Heart right ventricle (tissue), 16 donors: ENCODE measurements around the gene ETV2. TPM values are rescaled to one million over a fixed set of nuclear protein-coding genes. Genes with fewer than 3 reads are reported as not detected.

ENCODE experiments used
- ATAC-seq, 8 donors: fragments of 200-7000 bp; cut with Tn5 transposase; one replicate each; pipeline ENCODE4 v1.9.1; 2020; ENCODE audit warnings: mild to moderate bottlenecking in 8 of 8, moderate library complexity in 8 of 8, moderate number of reproducible peaks in 1 of 8
- DNase-seq, 2 donors: peaks; one replicate each; pipeline ENCODE4 v3.0.0-alpha.2; 2020
- H3K27ac ChIP-seq, 10 donors: fragments of 200-600 bp; sonication (generic) in 2 of 10; one replicate each; pipeline versions ENCODE4 v1.5.0 to v1.8.0; 2020 to 2022; ENCODE audit warnings: mild to moderate bottlenecking in 3 of 10
- H3K27me3 ChIP-seq, 7 donors: fragments of 200-600 bp; one replicate each; pipeline ENCODE4 v1.8.0; 2021 to 2022; ENCODE audit warnings: mild to moderate bottlenecking in 2 of 7
- H3K36me3 ChIP-seq, 9 donors: fragments of 200-600 bp; sonication (generic) in 1 of 9; one replicate each; pipeline versions ENCODE4 v1.5.0 to v1.8.0; 2020 to 2022; ENCODE audit warnings: mild to moderate bottlenecking in 2 of 9
- H3K4me1 ChIP-seq, 9 donors: fragments of 200-600 bp; sonication (generic) in 1 of 9; one replicate each; pipeline versions ENCODE4 v1.5.0 to v1.8.0; 2020 to 2022; ENCODE audit warnings: mild to moderate bottlenecking in 4 of 9
- H3K4me3 ChIP-seq, 10 donors: fragments of 200-600 bp; sonication (generic) in 2 of 10; one replicate each; pipeline versions ENCODE4 v1.5.0 to v1.8.0; 2020 to 2022; ENCODE audit warnings: mild to moderate bottlenecking in 7 of 10, moderate library complexity in 2 of 10
- H3K9me3 ChIP-seq, 11 donors: fragments of 200-600 bp in 10 of 11; sonication (generic) in 2 of 11; one replicate each; pipeline versions ENCODE4 v1.5.0 to v1.8.0; 2013 to 2022; ENCODE audit warnings: mild to moderate bottlenecking in 2 of 11, control low read depth in 1 of 11, moderate library complexity in 1 of 11
- CTCF ChIP-seq, 9 donors: fragments of 200-600 bp; sonication (generic) in 2 of 9; IDR thresholded peaks; one replicate each; pipeline versions ENCODE4 v1.5.0 to v1.8.0; 2021 to 2022; ENCODE audit warnings: antibody characterized with exemption in 9 of 9, mild to moderate bottlenecking in 5 of 9, moderate library complexity in 1 of 9
- WGBS, 2 donors: extraction: QIAGEN DNeasy Blood & Tissue Kit; methylation state at CpG; one replicate each; pipeline ENCODE4 v1.1.7; 2013; ENCODE audit warnings: inconsistent platforms in 1 of 2; 5-methylcytosine and 5-hydroxymethylcytosine counted together
- intact Hi-C, 10 donors: fragments of 100-400 bp; cut with DNase I; formaldehyde crosslinking; loops; one replicate each; pipeline versions ENCODE4 v1.11.1 to v1.14.2; 2022
- polyA plus RNA-seq, 2 donors: library from polyadenylated mRNA; stranded (reverse); fragments of 200-250 nt; gene quantifications; one replicate each; pipeline ENCODE4 v1.2.3, GENCODE V29; 2013
- total RNA-seq, 10 donors: library from RNA; stranded (reverse); fragmentation: NEBNext Ultra II Directional in 3 of 10; extraction: Animal tissue kit (Norgen Biotek cat#: 25700) in 3 of 10; gene quantifications; one replicate each; pipeline versions ENCODE4 v1.2.1 to v1.2.4, GENCODE V29; 2021 to 2023
- donor health status: Arrhythmogenic right ventricular cardiomyopathy.
- donor health status: ischemic (EF 13 %, LVEDD 7.1; RV severe dilation, severe dysfunction).
- donor health status: healthy with polysubstance abuse.
- donor health status: DM: no; HTN: yes; CAD: no.
- donor health status: DM: no; HTN: no; CAD: no.
- donor health status: ischemic (EF 25% LVEDD 6.9; RV normal size, moderate dysfunction).
- donor health status: ischemic (EF 25% LVEDD 5.7; RV mildly dilated, moderate dysfunction).
- donor health status: healthy.
- donor health status: DM: yes; HTN: yes; CAD: no.
- donor health status: Ischemic cardiomyopathy.
- donor health status: ischemic (EF 35%, LVEDD 5.7; RV mildly dilated, moderate dysfunction).
- donor health status: nonischemic (EF 11% LVEDD 7.7; RV severe dilation, severe dysfunction).
- donor health status: DM: yes; HTN: yes; CAD: no.
- donor health status: PGD.
- donor health status: ischemic (EF 29% LVEDD 5.4; RV normal size, mild dysfunction).
- donor health status: nonischemic (EF 23%, LVEDD 6.1; RV moderate dilation, normal function).

ETV2 gene
- total and polyA plus RNA-seq, 12 donors = 0.26 to 1.5 (median 0.41) TPM; not detected in 6

- no peak for DNase-seq
- no peaks in the 10 kb centered on the region for H3K27me3 ChIP-seq
- H3K9me3 ChIP-seq = no peaks in the 10 kb centered on the region
- H3K27ac ChIP-seq = no peak overlapping the region
- 95 to 96% methylated on average over 6 of the region's 6 CpGs for WGBS, 2 donors
- intact Hi-C loops = no loop called here
- H3K36me3 ChIP-seq = peaks cover 0 to 100% (median 63%) of the 10 kb centered on the region in 9 donors
- TF ChIP-seq CTCF (IDR thresholded peaks at IDR 0.05) = no peak
- peaks cover 0 to 1% (median 0%) of the 10 kb centered on the region in 9 donors for H3K4me1 ChIP-seq
- no peak overlapping the region for H3K4me3 ChIP-seq
- ATAC-seq = no peak
Observed at GRCh38 chr19:35656700-35657099, 15.2 kb downstream of the ETV2 start.

- Histone ChIP-seq H3K9me3 (no peaks in the 10 kb centered on the region), H3K4me1 (no peaks in the 10 kb centered on the region), H3K27me3 (no peaks in the 10 kb centered on the region), H3K4me3 (no peak overlapping the region), H3K36me3 (peaks cover 0 to 100% (median 62%) of the 10 kb centered on the region in 9 donors), H3K27ac (no peak overlapping the region)
- intact Hi-C loops = no loop called here
- TF ChIP-seq CTCF (IDR thresholded peaks at IDR 0.05) = no peak
- DNase-seq = no peak
- peak in 1 of 8 donors; percentile 43 for ATAC-seq
- 87 to 91% methylated on average over 15 of the region's 15 CpGs for whole genome bisulfite sequencing, 2 donors
Observed at GRCh38 chr19:35657904-35658700, 16.6 kb downstream of the ETV2 start.

GRCh38 chr19:35661995-35662340 is 20.4 kb downstream of the ETV2 start:
- no peaks in the 10 kb centered on the region for H3K4me1 ChIP-seq
- ATAC-seq (no peak), DNase-seq (no peak)
- intact Hi-C loops = no loop called here
- no peaks in the 10 kb centered on the region for H3K27me3 ChIP-seq
- WGBS, 2 donors = 97 to 99% methylated on average over 6 of the region's 6 CpGs
- H3K27ac ChIP-seq = no peak overlapping the region
- H3K9me3 ChIP-seq = no peaks in the 10 kb centered on the region
- peaks cover 0 to 91% (median 26%) of the 10 kb centered on the region in 9 donors for H3K36me3 ChIP-seq
- no peak overlapping the region for H3K4me3 ChIP-seq
- TF ChIP-seq CTCF (IDR thresholded peaks at IDR 0.05) = no peak

- H3K36me3 ChIP-seq = peaks cover 0 to 71% (median 7%) of the 10 kb centered on the region in 9 donors
- ATAC-seq = no peak
- no peak overlapping the region for H3K27ac ChIP-seq
- no peak overlapping the region for H3K4me3 ChIP-seq
- 83 to 89% methylated on average over 3 of the region's 3 CpGs for WGBS, 2 donors
- H3K27me3 ChIP-seq = no peaks in the 10 kb centered on the region
- no peaks in the 10 kb centered on the region for H3K4me1 ChIP-seq
- DNase-seq = no peak
- intact Hi-C loops = no loop called here
- TF ChIP-seq CTCF (IDR thresholded peaks at IDR 0.05) = no peak
- H3K9me3 ChIP-seq = no peaks in the 10 kb centered on the region
Observed at GRCh38 chr19:35663981-35664380, 22.4 kb downstream of the ETV2 start.
